GM19395 (cell line): ENCODE results near the gene POU2F2.

Source experiments
- ATAC-seq: cut with Tn5 transposase; IDR thresholded peaks from one replicate; pipeline ENCODE4 v1.9.1; 2021; ENCODE audit warnings: mild to moderate bottlenecking, moderate library complexity; ENCODE audit not compliant: unreplicated experiment

The POU2F2 gene

GRCh38 chr19:42155796-42156195 is 23.6 kb upstream of the POU2F2 start:
- ATAC-seq: no peak

DNA sequence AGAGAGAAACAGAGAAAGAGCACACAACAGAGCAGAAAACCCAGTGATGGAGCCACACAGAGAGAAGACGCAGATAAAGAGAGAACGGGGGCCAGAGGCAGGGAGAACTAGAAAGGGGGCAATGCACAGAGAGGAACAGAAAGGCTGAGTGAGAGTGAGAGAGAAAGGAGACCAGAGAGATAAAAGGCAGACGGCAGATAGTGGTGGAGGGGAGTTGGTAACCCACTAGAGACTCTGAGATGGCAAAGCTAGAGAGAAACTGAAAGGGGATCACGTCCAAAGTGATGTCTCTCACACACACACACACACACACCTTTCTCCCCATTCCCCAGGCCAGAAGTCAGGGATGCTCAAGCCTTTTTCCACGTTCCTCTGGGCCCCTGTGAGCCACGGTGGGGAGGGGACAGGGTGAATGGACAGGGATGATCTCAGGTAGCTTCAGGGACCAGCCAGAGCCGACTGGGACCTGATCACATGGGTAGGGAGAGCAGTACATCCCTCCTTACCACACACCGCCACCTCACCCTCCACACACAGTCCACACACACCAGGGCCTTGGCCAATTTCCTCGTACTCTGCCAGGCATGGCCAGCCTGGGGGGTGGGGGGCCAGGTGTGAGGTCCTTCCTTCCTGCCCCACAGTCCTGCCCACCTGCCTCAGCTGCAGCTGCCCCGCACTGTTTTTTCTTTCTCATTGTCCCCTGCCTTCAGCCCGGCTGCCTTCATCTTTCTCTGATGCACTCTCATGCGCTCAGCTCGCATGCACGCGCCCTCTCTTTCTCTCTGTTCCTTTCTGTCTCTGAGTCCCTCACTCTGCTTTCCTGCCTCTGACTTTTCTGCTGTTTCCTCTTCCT is 22.5 kb upstream of the POU2F2 start:
- ATAC-seq: no peak

GRCh38 chr19:42153672-42154433 is 21.6 kb upstream of the POU2F2 start:
- ATAC-seq: no peak

- ATAC-seq: no peak
Measured at GRCh38 chr19:42152910-42153671, 20.8 kb upstream of the POU2F2 start.

- ATAC-seq: no peak
Measured at GRCh38 chr19:42151782-42152684, 19.8 kb upstream of the POU2F2 start.

GRCh38 chr19:42150911-42151361 is 18.7 kb upstream of the POU2F2 start:
- ATAC-seq: no peak

DNA sequence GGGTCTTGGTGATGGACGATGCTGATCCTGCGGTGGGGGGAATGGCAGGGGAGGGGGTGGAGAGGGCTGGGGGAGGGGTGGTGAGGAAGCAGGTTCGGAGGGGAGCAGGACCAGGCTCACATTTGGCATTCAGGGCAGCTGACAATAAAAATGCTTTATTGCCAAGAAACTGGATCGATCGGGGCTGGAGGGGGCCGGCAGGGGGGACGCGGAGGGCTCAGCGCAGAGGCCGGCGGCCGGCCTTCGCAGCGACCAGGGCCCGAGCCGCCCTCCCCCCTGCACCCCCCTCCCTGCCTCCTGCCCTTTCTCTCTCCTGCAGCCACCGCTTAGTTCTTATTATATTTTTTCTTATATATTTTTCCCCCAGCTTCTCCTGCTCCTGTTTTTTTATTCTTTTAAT is 18.1 kb upstream of the POU2F2 start:
- ATAC-seq: no peak

- ATAC-seq: no peak
Measured at GRCh38 chr19:42149447-42150202, 17.4 kb upstream of the POU2F2 start.

GRCh38 chr19:42148266-42148665 is 16.0 kb upstream of the POU2F2 start:
- no peak for ATAC-seq

DNA sequence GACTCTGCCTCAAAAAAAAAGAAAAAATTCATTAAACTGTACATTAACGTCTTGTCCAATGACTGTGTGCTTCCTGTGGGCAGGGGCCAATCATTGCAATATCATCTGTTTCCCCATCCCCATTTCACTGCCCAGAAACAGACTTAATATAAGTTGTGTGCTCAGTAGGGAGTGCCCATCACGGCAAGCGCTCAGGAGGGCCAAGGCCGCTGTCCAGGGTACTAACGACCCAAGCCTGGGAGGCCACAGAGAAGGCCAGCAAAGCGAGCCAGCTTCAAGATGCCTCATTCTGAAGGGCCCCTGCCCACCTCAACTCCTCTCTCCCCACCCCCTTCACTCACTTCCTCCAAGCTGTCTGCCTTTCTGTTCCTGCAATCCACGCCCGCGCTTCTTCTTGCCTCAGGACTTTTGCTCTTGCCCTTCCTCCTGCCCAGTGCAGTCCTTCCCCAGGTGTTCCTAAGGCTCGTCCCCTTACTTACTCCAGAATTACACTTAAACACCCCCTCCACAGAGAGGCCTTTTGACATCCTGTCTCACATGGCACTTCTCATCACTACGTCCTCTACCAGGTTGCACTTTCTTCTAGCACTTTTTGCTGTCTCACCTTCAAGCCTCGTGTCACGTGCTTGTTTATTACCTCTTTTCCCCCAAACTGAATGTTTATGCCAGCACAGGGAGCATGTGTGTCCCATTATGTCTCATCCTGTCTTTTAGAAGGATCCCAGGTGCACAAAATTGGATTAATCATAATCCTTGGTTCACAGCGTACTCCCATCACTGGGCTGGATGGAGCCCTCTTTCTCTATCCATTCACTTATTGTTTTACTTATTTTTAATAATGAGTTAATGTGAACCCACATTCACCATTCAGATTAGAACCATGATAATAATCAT is 11.3 kb upstream of the POU2F2 start:
- no peak for ATAC-seq

DNA sequence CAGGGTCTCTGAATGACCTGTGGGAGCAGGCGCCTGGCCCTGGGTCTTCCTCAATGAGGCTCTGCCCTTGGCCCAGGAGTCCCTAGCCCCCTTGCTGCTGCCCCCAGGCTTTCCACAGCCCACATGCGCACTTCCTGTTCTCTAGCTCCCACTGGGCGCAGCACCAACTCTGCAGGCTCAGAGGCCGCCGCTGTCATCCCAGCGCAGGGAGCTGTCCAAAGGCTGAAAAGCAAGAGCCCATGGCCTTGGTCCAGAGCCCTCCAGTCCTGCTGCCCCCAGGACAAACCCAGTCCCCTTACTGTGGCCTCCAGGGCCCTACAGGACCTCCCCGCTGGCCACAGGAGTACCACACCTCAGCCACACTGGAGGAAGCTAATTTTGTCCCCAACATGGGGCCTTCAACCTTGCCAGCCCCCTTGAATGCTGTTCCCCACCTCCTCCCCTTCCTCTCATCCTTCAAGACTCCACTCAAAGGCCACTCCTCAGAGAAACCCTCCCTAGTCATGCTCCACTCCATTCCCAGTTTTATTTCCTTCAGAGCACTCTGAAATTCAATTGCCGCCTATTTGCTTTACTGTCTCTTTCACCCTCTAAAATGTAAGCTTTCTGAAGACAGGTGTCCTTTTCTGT is 8.0 kb upstream of the POU2F2 start:
- ATAC-seq: no peak

GRCh38 chr19:42134535-42135070 is 2.4 kb upstream of the POU2F2 start:
- ATAC-seq: no peak

GRCh38 chr19:42132851-42133528 is 744 bp upstream of the POU2F2 start:
- no peak for ATAC-seq

DNA sequence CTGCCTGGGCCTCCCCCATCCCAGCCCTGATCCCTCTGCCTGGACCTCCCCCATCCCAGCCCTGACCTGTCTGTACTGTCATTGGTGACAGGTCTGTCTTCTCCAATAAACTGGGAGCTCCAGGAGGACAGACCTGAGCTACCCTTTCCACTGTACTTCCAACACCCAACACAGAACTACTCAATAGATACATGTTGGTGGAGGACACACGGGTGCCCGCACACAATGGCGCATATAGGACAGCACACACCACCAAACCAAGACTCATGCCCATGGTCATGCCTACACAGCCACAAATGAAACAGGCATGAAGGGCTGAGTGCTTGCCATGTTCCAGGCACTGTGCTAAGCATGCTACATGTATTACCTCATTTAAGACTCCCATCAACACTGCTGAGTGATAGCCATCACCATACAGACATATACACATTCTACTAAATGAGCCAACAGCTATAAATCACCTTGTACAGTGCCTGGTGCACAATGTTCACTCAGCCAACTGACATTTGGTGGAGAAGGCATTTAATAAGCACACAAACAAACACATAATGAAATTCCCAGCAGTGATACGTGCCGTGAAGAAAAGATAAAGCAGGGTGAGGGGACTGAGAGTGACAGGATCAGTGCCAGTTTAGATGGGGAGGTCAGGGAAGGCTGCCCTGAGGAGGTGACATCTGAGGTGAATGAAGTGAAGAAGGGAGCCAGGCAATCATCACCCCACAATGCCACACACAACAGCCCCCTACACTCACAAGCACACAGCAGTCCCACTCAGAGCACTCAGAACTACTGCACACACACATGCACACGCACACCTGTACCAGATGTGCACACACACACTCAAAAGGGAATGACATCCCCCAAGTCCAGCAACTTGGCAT is 857 bp downstream of the POU2F2 start:
- ATAC-seq: no peak

DNA sequence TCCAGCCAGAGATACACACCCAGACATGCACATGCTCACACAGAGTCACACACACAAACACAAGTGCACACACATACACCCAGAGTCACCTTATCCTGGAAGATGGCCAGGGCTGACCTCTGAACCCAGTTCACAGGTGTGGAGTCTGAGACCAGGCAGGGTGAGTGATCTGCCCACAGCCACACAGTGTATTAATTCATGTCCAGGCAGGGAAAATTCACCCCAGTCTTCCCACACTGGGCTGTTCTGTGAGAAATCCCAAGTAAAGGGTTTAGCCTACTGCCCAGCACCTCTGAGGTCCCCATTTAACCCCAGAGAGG is 2.0 kb downstream of the POU2F2 start:
- ATAC-seq: no peak

DNA sequence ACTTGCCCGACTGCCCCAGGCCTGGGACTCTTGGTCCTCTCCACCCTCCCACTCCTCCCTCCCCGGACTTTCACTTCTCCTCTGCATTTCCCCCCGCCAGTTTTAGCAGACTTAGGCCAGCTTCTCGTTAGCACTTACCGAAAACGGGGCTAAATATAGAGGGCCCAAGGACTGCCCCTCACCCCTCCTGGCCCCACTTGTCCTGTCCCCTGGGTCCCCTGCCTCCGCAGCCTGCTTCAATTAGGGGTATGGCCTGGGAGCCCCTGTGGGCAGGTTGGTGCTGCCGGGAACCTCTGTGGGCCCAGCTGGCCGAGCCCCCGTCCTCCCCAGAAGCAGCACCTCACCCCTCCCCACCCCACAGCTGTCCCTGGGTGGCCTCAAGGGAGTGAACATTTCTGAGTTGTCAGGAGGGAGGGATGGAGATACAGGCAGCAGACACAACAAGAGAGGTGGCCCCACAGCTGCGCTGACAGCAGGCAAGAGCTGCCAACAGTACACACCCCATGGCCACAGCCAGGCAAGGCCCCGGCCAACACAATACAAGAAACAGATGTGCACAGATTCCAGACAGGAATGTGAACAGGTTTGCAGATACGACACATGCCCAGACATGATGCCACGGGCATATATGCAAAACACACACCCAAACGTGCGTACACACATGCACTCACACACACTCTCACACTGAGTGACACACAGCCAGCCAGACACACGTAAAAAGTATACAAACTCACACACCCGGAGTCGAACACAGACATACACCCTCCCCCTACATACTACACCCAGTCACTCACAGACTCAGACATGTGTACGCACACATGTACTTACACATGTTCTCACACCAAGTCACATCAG is 2.6 kb downstream of the POU2F2 start:
- peak; percentile 48 for ATAC-seq
